SKM-1 (cell line): ENCODE measurements around the gene PEX14.
"Not testable (repeated sequence)": the region's sequence is repeated elsewhere in the genome, so short reads cannot be mapped to it uniquely, and the experiment has no call there.

Source experiments
- DNase-seq: peaks from one replicate; lab custom pipeline; 2025; ENCODE audit not compliant: unreplicated experiment; lab: John Stamatoyannopoulos, UW

PEX14 gene

GRCh38 chr1:10494418-10494753 lies 19.6 kb downstream of the PEX14 start:
- DNase-seq = no peak

- DNase-seq = peak; percentile 44
Measured at GRCh38 chr1:10494754-10495474, 20.2 kb downstream of the PEX14 start.

GRCh38 chr1:10495475-10495817 lies 20.7 kb downstream of the PEX14 start:
- no peak for DNase-seq

- no peak for DNase-seq
Measured at GRCh38 chr1:10495952-10496351, 21.2 kb downstream of the PEX14 start.

- no peak for DNase-seq
Measured at GRCh38 chr1:10497109-10497508, 22.4 kb downstream of the PEX14 start.

DNA sequence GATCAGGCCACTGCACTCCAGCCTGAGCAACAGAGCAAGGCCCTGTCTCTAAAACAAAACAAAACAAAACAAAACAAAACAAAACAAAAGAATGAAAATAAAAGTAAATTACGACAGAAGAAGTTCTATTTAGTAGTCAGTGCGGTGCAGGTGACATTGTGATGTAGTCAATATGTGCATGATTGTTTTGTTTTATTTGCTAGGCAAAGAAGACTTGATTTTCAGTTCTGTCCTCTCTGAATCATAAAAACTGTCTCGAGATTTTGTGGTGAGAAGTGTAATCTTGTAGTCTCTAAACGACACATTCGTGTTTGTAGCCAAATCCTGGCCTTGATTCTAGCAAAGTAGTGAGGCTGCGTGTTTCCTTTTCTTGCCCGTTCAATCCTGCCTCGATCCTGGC lies 23.5 kb downstream of the PEX14 start:
- no peak for DNase-seq

DNA sequence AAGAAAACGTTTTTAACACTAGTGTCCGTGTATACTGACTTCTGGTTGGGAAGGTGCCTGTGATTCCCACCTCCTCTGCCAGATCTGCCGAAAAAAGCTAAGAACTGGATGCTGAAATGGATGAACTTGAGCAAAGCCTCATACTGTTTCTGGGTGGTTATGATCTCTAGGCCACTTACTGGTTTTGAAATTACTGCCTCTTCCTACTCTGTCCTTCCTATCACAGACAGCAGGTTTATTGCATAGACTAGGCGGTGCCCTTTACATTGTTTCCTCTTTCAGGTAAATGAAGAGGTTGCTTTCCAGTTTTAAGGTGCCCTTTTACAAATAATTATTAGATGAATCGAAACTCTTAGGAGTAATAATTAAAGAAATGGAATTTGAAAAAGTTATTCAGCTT lies 27.5 kb downstream of the PEX14 start:
- no peak for DNase-seq

DNA sequence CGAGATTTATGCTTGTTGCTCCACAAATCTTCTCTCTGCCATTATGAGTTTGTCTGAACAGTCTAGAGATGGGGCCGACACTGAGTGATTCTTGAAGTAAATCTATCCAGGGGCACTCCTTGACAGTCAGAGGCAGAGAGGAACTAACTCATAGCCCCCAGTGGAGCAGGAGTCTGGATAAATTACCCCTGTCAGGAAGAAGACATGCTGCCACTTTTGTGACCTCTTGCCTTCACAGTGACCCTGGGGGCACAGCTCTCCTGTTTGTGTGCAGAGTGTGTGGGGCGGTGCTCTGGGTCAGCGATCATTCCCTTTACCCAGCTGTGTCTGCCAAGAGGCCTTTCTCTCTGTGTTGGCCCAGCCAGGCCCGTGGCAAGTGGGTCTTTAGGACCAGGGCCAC lies 29.5 kb downstream of the PEX14 start:
- no peak for DNase-seq

- not testable (repeated sequence) for DNase-seq
Measured at GRCh38 chr1:10506046-10506676, 31.4 kb downstream of the PEX14 start.

GRCh38 chr1:10506677-10507047 lies 31.9 kb downstream of the PEX14 start:
- DNase-seq = no peak

GRCh38 chr1:10507111-10507879 lies 32.5 kb downstream of the PEX14 start:
- peak; percentile 48 for DNase-seq

DNA sequence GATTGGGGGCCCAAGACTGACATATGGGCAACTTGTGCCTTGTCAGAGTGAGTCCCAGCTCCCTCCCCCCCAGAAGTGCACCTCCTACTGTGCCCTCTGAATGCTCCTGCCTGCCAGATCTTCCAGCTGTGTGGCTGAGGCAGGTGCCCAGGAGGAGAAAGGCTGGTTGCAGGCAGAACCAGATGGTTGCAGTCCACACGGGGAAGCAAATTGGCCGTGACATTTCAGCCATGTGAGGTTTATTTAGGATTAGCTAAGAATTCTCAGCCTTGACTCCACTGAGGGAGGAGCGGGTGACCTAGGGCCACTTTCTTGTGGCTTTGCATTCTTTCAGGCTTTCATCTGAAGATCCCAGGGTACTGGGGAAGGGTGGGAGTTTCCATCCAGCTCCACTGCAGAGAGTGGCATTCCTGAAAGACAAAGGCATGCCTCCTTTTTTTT lies 33.8 kb downstream of the PEX14 start:
- DNase-seq = no peak

- DNase-seq = no peak
Measured at GRCh38 chr1:10509809-10510509, 35.2 kb downstream of the PEX14 start.

- DNase-seq = no peak
Measured at GRCh38 chr1:10510520-10511493, 36.1 kb downstream of the PEX14 start.

- DNase-seq = no peak
Measured at GRCh38 chr1:10511494-10511885, 36.7 kb downstream of the PEX14 start.

- DNase-seq = no peak
Measured at GRCh38 chr1:10513199-10513598, 38.4 kb downstream of the PEX14 start.

DNA sequence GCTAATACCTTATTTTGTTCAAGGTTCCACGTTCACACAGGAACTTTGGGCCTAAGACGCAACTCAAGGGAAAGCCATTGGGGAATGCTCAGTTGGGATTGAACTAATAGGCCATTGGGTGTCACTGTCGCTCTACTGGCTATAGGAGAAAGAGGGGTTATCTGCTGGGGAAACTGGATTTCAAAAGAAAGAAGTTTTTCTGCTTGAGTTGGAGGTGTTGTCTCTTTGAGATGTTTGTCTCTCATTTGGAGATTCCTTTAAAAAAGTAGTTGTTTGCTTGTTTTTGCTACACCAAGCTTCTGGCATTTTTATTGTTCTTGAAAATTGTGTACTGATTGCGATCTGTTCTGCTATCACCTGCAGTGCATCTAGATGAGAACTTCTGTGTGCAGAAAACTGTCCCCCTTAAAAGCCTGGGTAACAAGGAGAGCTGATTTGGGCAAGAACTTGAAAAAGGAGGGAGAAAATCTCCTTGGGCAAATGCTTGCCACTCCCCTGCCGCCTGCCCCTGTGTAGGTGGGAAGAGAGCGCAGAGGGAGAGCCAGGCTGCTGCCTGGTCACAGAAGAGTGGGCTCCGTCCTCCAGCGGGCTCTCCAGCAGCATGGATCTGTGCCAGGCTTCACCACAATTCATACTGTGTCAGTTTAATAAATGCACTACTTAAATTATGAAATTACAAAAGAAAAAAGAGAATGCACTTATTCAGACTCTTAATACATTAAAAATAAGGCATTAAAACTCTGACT lies 39.9 kb downstream of the PEX14 start:
- DNase-seq = no peak

GRCh38 chr1:10515301-10515975 lies 40.7 kb downstream of the PEX14 start:
- peak; percentile 24 for DNase-seq
